Psoas muscle (tissue), 8 donors: ENCODE results near the gene MDM1. TPM values are rescaled to one million over a fixed set of nuclear protein-coding genes. Genes with fewer than 3 reads are reported as not detected.

Experiments used
- ATAC-seq, 4 donors: fragments of 200-7000 bp; cut with Tn5 transposase; one replicate each; pipeline ENCODE4 v1.9.1; 2020; ENCODE audit warnings: moderate library complexity in 3 of 4, mild to moderate bottlenecking in 2 of 4
- DNase-seq, 2 donors: peaks; one replicate each; pipeline ENCODE4 v3.0.0-alpha.2; 2020
- H3K27ac ChIP-seq: fragments of 200-600 bp; one replicate; pipeline ENCODE4 v1.8.0; 2022
- H3K27me3 ChIP-seq, 3 donors: fragments of 200-600 bp in 1 of 3; one replicate each; pipeline versions ENCODE4 v1.6.1 to v1.8.0; 2013 to 2022; ENCODE audit warnings: low read length in 2 of 3, mild to moderate bottlenecking in 2 of 3, moderate library complexity in 1 of 3; ENCODE audit not compliant: insufficient read depth in 3 of 3
- H3K36me3 ChIP-seq, 2 donors: fragments of 200-600 bp in 1 of 2; one replicate each; pipeline versions ENCODE4 v1.6.1 to v1.8.0; 2013 to 2022; ENCODE audit warnings: low read depth in 1 of 2, mild to moderate bottlenecking in 1 of 2, moderate library complexity in 1 of 2; ENCODE audit not compliant: insufficient read depth in 1 of 2
- H3K4me1 ChIP-seq: fragments of 200-600 bp; one replicate; pipeline ENCODE4 v1.8.0; 2022
- H3K4me3 ChIP-seq: fragments of 200-600 bp; one replicate; pipeline ENCODE4 v1.8.0; 2022; ENCODE audit warnings: mild to moderate bottlenecking
- H3K9me3 ChIP-seq: fragments of 200-600 bp; one replicate; pipeline ENCODE4 v1.8.0; 2022
- CTCF ChIP-seq: fragments of 200-600 bp; IDR thresholded peaks from one replicate; pipeline ENCODE4 v1.8.0; 2022; ENCODE audit warnings: antibody characterized with exemption
- WGBS, 3 donors: extraction: QIAGEN DNeasy Blood & Tissue Kit; methylation state at CpG; one replicate each; pipeline versions ENCODE4 v1.1.6 to v1.1.7; 2013; 5-methylcytosine and 5-hydroxymethylcytosine counted together
- intact Hi-C, 2 donors: fragments of 100-400 bp; cut with DNase I; formaldehyde crosslinking; loops; one replicate each; pipeline versions ENCODE4 v1.11.0 to v1.14.2; 2022
- polyA plus RNA-seq, 3 donors: library from polyadenylated mRNA; stranded (reverse); fragments of 200-250 nt; gene quantifications; one replicate each; pipeline ENCODE4 v1.2.3, GENCODE V29; 2013
- total RNA-seq, 4 donors: library from RNA; stranded (reverse); fragmentation: NEBNext Ultra II Directional in 2 of 4; extraction: Animal tissue kit (Norgen Biotek cat#: 25700) in 2 of 4; gene quantifications; one replicate each; pipeline versions ENCODE4 v1.2.1 to v1.2.4, GENCODE V29; 2021 to 2023
- donor health status: healthy with polysubstance abuse.
- donor health status: DM: no; HTN: no; CAD: no; lungs with moderate emphysema.
- donor health status: Bipolar disorder and iron deficiency.
- donor health status: healthy.
- donor health status: DM: yes; HTN: yes; CAD: no.
- donor health status: DM: no; HTN: no; CAD: no.
- donor health status: DM: no; HTN: no; CAD: no.
- donor health status: DM: yes; HTN: yes; CAD: no.

Gene MDM1
- total and polyA plus RNA-seq, 7 donors, result 1.7 to 9.8 (median 3.5) TPM

- no peak overlapping the region for H3K27ac ChIP-seq
- WGBS, 3 donors, result 53 to 55% (median 53%) methylated on average over 8 of the region's 8 CpGs
- no peak for DNase-seq
- H3K9me3 ChIP-seq, result no peaks in the 10 kb centered on the region
- no peak overlapping the region for H3K4me3 ChIP-seq
- H3K36me3 ChIP-seq, result no peaks in the 10 kb centered on the region
- peaks cover 0 to 9% (median 0%) of the 10 kb centered on the region in 3 donors for H3K27me3 ChIP-seq
- TF ChIP-seq CTCF, result no peak
- no peaks in the 10 kb centered on the region for H3K4me1 ChIP-seq
- intact Hi-C loops, result no loop called here
- no peak for ATAC-seq
These were observed 8.5 kb upstream of the MDM1 start for GRCh38 chr12:68340404-68341270.

- no peak for DNase-seq
- no peak for ATAC-seq
- no peaks in the 10 kb centered on the region for H3K36me3 ChIP-seq
- H3K9me3 ChIP-seq, result no peaks in the 10 kb centered on the region
- H3K27ac ChIP-seq, result no peak overlapping the region
- H3K27me3 ChIP-seq, result peaks cover 0 to 4% (median 0%) of the 10 kb centered on the region in 3 donors
- intact Hi-C loops, result no loop called here
- H3K4me3 ChIP-seq, result no peak overlapping the region
- no peaks in the 10 kb centered on the region for H3K4me1 ChIP-seq
- 59 to 74% (median 60%) methylated on average over 4 of the region's 4 CpGs for WGBS, 3 donors
- TF ChIP-seq CTCF, result no peak
These were observed 4.7 kb upstream of the MDM1 start for GRCh38 chr12:68336889-68337303.

GRCh38 chr12:68335462-68335861 is 3.3 kb upstream of the MDM1 start:
- H3K36me3 ChIP-seq, result no peaks in the 10 kb centered on the region
- 82 to 87% (median 87%) methylated on average over 3 of the region's 3 CpGs for WGBS, 3 donors
- intact Hi-C loops, result no loop called here
- H3K27me3 ChIP-seq, result peaks cover 0 to 4% (median 0%) of the 10 kb centered on the region in 3 donors
- peaks cover 5% of the 10 kb centered on the region for H3K4me1 ChIP-seq
- no peaks in the 10 kb centered on the region for H3K9me3 ChIP-seq
- no peak overlapping the region for H3K27ac ChIP-seq
- DNase-seq (no peak), ATAC-seq (no peak)
- H3K4me3 ChIP-seq, result no peak overlapping the region
- no peak for TF ChIP-seq CTCF

- DNase-seq (no peak), ATAC-seq (peak; percentile 44 to 69 (median 54))
- H3K4me3 ChIP-seq, result no peak overlapping the region
- peaks cover 0 to under 1% (median 0%) of the 10 kb centered on the region in 3 donors for H3K27me3 ChIP-seq
- WGBS, 3 donors, result 28 to 36% (median 36%) methylated on average over 4 of the region's 4 CpGs
- intact Hi-C loops, result no loop called here
- peaks cover 5% of the 10 kb centered on the region for H3K4me1 ChIP-seq
- no peak overlapping the region for H3K27ac ChIP-seq
- H3K36me3 ChIP-seq, result no peaks in the 10 kb centered on the region
- no peaks in the 10 kb centered on the region for H3K9me3 ChIP-seq
- peak; percentile 9 for TF ChIP-seq CTCF
These were observed 2.0 kb upstream of the MDM1 start for GRCh38 chr12:68334132-68334531.
